GM19238 (cell line): ENCODE measurements around the gene KIAA1328.
"Not testable (repeated sequence)": the region's sequence is repeated elsewhere in the genome, so short reads cannot be mapped to it uniquely, and the experiment has no call there.

Experiments
- DNase-seq: peaks from one replicate; pipeline ENCODE4 v3.0.0; 2011; ENCODE audit warnings: low spot score; ENCODE audit not compliant: insufficient read length

The KIAA1328 gene

GRCh38 chr18:37135177-37135576 lies 306.2 kb downstream of the KIAA1328 start:
- no peak for DNase-seq

- DNase-seq, result no peak
These were observed 309.5 kb downstream of the KIAA1328 start for GRCh38 chr18:37138456-37138855.

GRCh38 chr18:37139876-37140275 lies 310.9 kb downstream of the KIAA1328 start:
- DNase-seq, result no peak

- DNase-seq, result no peak
These were observed 316.0 kb downstream of the KIAA1328 start for GRCh38 chr18:37144921-37145320.

- no peak for DNase-seq
These were observed 327.5 kb downstream of the KIAA1328 start for GRCh38 chr18:37156330-37156942.

- no peak for DNase-seq
These were observed 331.3 kb downstream of the KIAA1328 start for GRCh38 chr18:37160038-37160820.

- DNase-seq, result no peak
These were observed 332.6 kb downstream of the KIAA1328 start for GRCh38 chr18:37161491-37161890.

- DNase-seq, result no peak
These were observed 333.6 kb downstream of the KIAA1328 start for GRCh38 chr18:37162551-37162950.

- no peak for DNase-seq
These were observed 334.2 kb downstream of the KIAA1328 start for GRCh38 chr18:37163119-37163518.

- no peak for DNase-seq
These were observed 337.6 kb downstream of the KIAA1328 start for GRCh38 chr18:37166491-37166890.

GRCh38 chr18:37166966-37167365 lies 338.0 kb downstream of the KIAA1328 start:
- DNase-seq, result not testable (repeated sequence)

GRCh38 chr18:37170984-37171383 lies 342.1 kb downstream of the KIAA1328 start:
- DNase-seq, result no peak

- no peak for DNase-seq
These were observed 344.5 kb downstream of the KIAA1328 start for GRCh38 chr18:37173384-37173783.

GRCh38 chr18:37175727-37176620 lies 347.0 kb downstream of the KIAA1328 start:
- DNase-seq, result no peak

GRCh38 chr18:37176621-37176934 lies 347.7 kb downstream of the KIAA1328 start:
- DNase-seq, result no peak

GRCh38 chr18:37179384-37179783 lies 350.5 kb downstream of the KIAA1328 start:
- no peak for DNase-seq

- DNase-seq, result no peak
These were observed 351.2 kb downstream of the KIAA1328 start for GRCh38 chr18:37180086-37180485.

- DNase-seq, result no peak
These were observed 353.6 kb downstream of the KIAA1328 start for GRCh38 chr18:37182340-37183135.

- no peak for DNase-seq
These were observed 355.4 kb downstream of the KIAA1328 start for GRCh38 chr18:37184209-37184868.

GRCh38 chr18:37188016-37188791 lies 359.3 kb downstream of the KIAA1328 start:
- DNase-seq, result no peak
